ENCODE measurements around the gene ZNF423.

Gene ZNF423

DNA sequence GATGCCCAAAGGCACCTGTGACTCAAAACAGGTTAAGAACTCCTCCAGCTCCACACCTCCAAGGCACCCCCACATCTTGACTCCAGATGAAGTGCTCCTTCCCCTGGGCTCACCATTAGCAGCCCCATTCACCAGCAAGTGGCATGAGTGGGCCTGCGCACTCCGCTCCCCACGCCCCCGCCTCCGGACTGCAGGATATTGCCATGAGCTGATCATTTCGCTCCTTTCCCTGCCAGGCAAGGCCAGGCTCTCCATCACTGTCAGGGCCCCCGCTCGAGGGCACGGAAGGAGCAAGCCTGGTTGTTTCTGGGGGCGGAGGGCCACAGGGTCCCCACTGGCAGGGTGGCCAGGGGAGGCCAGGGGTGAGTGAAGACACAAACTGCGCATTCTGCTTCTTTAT, 69.9 kb downstream of the ZNF423 start:
- in situ Hi-C loops (cut with MboI; ENCODE audit: low sequenced_read_pairs, unreplicated experiment) = no loop called here
- TF ChIP-seq, protein P1, sequence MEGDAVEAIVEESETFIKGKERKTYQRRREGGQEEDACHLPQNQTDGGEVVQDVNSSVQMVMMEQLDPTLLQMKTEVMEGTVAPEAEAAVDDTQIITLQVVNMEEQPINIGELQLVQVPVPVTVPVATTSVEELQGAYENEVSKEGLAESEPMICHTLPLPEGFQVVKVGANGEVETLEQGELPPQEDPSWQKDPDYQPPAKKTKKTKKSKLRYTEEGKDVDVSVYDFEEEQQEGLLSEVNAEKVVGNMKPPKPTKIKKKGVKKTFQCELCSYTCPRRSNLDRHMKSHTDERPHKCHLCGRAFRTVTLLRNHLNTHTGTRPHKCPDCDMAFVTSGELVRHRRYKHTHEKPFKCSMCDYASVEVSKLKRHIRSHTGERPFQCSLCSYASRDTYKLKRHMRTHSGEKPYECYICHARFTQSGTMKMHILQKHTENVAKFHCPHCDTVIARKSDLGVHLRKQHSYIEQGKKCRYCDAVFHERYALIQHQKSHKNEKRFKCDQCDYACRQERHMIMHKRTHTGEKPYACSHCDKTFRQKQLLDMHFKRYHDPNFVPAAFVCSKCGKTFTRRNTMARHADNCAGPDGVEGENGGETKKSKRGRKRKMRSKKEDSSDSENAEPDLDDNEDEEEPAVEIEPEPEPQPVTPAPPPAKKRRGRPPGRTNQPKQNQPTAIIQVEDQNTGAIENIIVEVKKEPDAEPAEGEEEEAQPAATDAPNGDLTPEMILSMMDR (IDR thresholded peaks at IDR 0.05; ENCODE audit: borderline replicate concordance, control extremely low read depth, extremely low read depth, insufficient read depth, missing control alignments) = no peak
- no peak for DNase-seq (ENCODE audit: low spot score)

DNA sequence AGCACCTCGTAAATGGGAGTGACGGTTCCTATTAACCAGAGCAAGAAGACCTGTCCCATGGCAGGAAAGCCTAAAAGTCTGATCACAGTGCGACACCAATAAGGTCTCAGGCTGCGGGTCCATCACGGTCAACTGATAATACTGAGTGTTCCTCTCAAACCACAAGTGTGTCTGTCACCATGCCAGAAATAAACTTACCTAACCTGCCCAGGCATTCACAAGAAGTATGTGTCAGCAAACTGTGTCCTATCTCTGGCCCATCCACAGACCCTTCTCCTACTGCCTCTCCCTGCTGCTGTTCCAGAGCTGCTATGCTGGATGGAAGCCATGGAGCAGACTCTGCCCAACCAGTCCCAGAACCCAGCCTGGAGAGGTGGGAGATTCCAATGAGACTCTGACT, 73.5 kb downstream of the ZNF423 start:
- TF ChIP-seq, protein P1 (IDR thresholded peaks at IDR 0.05; ENCODE audit: borderline replicate concordance, control extremely low read depth, extremely low read depth, insufficient read depth, missing control alignments) = no peak
- DNase-seq (ENCODE audit: low spot score) = no peak
- in situ Hi-C loops (cut with MboI; ENCODE audit: low sequenced_read_pairs, unreplicated experiment) = no loop called here

DNA sequence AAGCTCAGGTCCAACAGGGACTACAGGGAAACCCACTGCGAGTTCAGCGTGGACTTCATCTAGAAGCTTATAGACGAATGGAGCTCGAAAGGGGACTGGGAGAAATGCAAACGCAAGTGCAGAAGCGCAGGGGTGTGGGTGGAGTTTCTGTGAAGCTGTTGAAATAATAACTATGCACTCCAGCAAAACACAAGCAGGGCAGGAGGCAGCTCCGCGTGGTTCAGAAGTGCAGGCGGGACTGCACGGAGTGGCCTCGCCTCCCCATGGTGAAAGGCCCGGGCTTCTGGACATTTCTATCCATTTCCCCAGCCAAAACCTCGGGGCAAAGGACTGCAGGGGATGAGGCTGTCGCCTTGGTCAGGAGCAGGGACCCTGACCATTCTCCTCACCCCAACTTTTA, 74.5 kb downstream of the ZNF423 start:
- DNase-seq (ENCODE audit: low spot score) = no peak
- TF ChIP-seq, protein P1 (IDR thresholded peaks at IDR 0.05; ENCODE audit: borderline replicate concordance, control extremely low read depth, extremely low read depth, insufficient read depth, missing control alignments) = no peak
- in situ Hi-C loops (cut with MboI; ENCODE audit: low sequenced_read_pairs, unreplicated experiment) = no loop called here

DNA sequence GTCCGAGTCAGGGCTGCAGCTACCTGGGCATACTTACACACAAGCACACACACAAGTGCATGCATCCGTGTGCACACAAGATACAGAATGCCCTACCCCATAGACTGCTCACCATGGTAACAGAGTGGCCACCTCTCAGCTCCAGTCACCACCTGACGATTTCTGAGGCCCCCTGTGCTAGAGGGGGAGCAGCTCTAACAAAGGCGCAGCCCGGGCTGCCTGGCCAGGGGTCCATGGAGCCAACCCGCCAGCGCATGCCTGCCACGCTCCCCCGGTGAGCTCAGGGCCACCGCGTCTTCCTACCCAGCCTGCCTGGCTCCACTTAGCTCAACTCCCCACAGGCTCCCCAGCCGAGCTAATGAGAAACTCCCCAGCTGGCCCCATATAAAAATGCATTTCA, 75.5 kb downstream of the ZNF423 start:
- no peak for DNase-seq (ENCODE audit: low spot score)
- TF ChIP-seq, protein P1 (IDR thresholded peaks at IDR 0.05; ENCODE audit: borderline replicate concordance, control extremely low read depth, extremely low read depth, insufficient read depth, missing control alignments) = no peak
- in situ Hi-C loops (cut with MboI; ENCODE audit: low sequenced_read_pairs, unreplicated experiment) = no loop called here

DNA sequence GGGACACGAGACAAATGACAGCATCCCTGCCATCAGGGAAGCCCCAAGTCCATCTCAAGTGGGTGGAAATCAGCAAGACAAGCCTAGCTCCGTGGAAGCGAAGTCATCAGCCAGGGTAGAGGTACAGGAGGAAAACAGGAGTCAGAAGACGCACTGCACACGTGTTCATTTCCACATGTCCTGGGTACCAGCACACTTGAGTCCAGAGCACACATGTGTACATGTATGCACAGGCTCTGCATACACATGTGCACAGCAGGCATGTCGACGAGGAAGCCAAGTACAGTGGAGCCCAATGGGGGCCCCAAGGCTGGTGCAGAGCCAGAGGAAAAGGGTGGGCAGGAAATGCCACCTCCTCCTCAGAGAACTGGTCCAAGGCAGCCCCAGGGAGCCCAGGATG, 75.9 kb downstream of the ZNF423 start:
- in situ Hi-C loops (cut with MboI; ENCODE audit: low sequenced_read_pairs, unreplicated experiment) = no loop called here
- DNase-seq (ENCODE audit: low spot score) = no peak
- TF ChIP-seq, protein P1 (IDR thresholded peaks at IDR 0.05; ENCODE audit: borderline replicate concordance, control extremely low read depth, extremely low read depth, insufficient read depth, missing control alignments) = no peak

DNA sequence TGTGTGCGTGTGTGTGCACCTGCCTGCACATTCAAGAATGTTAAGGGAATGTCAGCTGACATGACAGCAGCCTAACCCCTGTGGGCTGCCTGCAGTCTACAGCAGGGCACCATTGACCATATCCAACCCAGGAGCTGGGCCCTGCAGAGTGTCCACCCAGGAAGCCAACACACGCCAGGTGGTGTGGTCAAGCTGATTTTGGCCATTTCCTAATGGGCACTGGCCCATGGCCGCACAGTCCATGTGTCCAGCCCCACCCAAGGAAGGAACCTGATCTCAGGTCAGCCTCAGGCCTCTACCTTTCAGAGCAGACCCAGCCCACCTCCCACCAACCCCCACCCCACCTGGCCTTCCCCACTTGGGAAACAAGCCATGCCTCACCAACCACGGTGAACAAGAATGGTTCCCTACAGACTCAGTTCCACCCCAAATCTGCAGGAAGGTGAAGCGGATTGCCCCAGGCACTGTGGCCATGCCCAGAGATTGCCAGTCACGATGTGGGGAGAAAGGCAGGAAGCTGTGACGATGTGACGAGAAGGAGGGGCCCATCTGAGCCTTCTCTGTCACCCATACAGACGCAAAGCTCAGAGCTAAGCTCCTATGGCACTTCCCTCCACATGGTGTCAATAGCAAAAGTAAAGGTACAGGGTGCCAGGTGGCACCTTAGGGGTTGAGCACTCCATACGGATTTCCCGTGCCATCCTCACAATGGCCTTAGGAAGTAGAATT, 77.5 kb downstream of the ZNF423 start:
- TF ChIP-seq, protein P1 (IDR thresholded peaks at IDR 0.05; ENCODE audit: borderline replicate concordance, control extremely low read depth, extremely low read depth, insufficient read depth, missing control alignments) = no peak
- no peak for DNase-seq (ENCODE audit: low spot score)
- in situ Hi-C loops (cut with MboI; ENCODE audit: low sequenced_read_pairs, unreplicated experiment) = no loop called here
